NCI-H1105 (cell line): ENCODE results near the gene PEX10.
A peak's percentile ranks its signal among the peaks of the same experiment; 100 is the strongest.

ENCODE experiments used
- DNase-seq: peaks from one replicate; lab custom pipeline; 2025; lab: John Stamatoyannopoulos, UW

Gene PEX10

GRCh38 chr1:2386636-2387611 is 25.4 kb downstream of the PEX10 start:
- no peak for DNase-seq

- DNase-seq, result no peak
These were observed 26.6 kb downstream of the PEX10 start for GRCh38 chr1:2385606-2386280.

- no peak for DNase-seq
These were observed 27.4 kb downstream of the PEX10 start for GRCh38 chr1:2384941-2385481.

GRCh38 chr1:2384130-2384860 is 28.1 kb downstream of the PEX10 start:
- no peak for DNase-seq

GRCh38 chr1:2383576-2383975 is 28.8 kb downstream of the PEX10 start:
- DNase-seq, result no peak

- peak; percentile 11 for DNase-seq
These were observed 29.6 kb downstream of the PEX10 start for GRCh38 chr1:2382621-2383361.

GRCh38 chr1:2381741-2382620 is 30.4 kb downstream of the PEX10 start:
- DNase-seq, result no peak

GRCh38 chr1:2380816-2381591 is 31.4 kb downstream of the PEX10 start:
- DNase-seq, result no peak

GRCh38 chr1:2379733-2380404 is 32.5 kb downstream of the PEX10 start:
- DNase-seq, result no peak

- no peak for DNase-seq
These were observed 33.2 kb downstream of the PEX10 start for GRCh38 chr1:2378956-2379732.

- no peak for DNase-seq
These were observed 33.9 kb downstream of the PEX10 start for GRCh38 chr1:2378441-2378851.

- DNase-seq, result no peak
These were observed 34.5 kb downstream of the PEX10 start for GRCh38 chr1:2377751-2378440.

- no peak for DNase-seq
These were observed 35.3 kb downstream of the PEX10 start for GRCh38 chr1:2376931-2377672.

GRCh38 chr1:2376261-2376741 is 36.1 kb downstream of the PEX10 start:
- DNase-seq, result no peak

GRCh38 chr1:2375923-2376260 is 36.5 kb downstream of the PEX10 start:
- DNase-seq, result no peak

GRCh38 chr1:2375246-2375922 is 37.0 kb downstream of the PEX10 start:
- DNase-seq, result no peak
